Measurements from ENCODE around the gene SH2B2.
"Not testable (repeated sequence)": the region's sequence is repeated elsewhere in the genome, so short reads cannot be mapped to it uniquely, and the experiment has no call there.

The SH2B2 gene

DNA sequence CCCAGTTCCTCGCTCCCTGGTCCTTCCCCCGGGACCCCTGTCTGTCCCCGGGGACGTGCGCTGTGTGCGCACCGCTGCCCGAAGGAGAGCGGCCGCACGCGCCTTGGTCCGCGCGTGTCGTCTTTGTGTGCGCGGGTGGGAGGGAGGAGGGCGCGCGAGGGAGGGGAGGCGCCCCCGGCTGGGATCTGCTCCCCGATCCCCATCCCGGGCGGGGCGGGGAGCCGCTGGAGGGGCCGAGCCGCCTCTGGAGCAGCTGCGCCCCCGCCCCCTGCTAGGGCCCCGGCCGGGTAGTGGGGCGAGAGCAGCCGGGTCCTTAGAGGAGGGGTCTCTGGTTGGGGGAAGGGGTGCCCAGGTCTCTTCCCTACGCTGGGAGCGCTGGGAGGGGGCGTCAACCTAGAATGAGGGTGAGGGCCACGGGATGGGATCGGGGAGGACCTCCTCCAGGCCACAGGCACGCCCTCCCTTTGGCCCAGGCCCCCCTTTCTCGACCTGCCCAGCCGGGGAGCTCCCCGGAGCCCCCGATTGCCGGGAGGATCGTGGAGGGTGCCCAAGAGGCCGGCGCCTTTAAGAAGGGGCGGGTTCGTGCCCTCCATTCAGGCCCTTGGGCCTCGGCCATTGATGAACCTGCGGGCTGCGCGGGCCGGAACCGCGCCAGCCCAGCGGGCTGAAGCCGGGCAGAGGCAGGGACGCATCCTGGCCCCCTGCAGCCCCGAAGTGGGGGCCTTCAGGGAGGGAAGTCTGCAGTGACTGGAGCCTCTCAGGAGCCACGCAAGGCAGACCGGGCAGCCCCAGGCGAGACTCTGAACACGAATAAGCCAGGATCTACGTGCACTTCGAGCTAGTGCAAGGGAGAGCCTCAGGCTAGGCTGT lies 678 bp downstream of the SH2B2 start:
- no peak for DNase-seq

DNA sequence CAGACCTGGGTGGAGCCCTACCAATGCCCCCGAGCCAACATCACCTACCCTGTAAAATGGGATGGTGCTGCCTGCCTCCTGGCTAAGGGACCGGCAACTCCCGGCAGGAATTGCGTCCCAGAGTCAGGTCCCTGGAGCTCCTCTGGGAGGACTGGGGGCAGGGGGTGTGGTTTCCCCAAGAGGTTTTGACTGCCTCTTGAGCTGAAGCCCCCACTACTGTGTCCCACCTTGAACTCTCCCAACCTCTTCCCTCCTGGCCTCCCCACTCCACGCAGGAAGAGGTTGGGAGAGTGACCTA lies 1.3 kb downstream of the SH2B2 start:
- no peak for DNase-seq

DNA sequence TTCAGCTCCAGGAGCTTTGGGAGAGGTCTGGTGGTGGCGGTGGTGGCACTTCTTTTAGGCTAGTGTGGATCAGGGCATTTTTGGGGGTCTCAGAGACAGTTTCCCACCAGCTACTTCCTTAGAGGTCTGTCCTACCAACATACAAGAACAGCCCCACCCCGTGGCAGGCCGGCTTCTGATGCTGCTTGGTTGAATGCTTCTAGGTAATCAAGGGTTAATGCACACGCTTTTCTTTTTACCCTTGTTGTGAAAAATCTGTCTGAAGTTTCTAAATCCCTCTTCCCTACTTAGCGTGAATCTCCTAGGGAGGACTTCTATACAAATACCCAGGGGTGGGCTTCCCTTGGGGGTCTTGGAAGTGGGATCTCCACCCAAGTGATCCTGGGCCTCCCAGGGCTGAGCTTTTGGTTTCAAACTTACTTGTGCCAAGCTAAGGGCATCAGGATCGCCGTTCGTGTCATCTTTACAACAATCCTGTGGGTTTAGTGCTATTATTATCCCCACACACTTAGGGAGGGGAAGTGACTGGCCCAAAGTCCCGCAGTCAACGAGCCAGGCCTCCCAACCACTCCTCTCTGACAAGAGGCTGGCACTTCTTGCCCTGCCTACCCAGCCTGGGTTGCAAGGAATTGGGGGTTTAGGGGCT lies 1.7 kb downstream of the SH2B2 start:
- DNase-seq = no peak

DNA sequence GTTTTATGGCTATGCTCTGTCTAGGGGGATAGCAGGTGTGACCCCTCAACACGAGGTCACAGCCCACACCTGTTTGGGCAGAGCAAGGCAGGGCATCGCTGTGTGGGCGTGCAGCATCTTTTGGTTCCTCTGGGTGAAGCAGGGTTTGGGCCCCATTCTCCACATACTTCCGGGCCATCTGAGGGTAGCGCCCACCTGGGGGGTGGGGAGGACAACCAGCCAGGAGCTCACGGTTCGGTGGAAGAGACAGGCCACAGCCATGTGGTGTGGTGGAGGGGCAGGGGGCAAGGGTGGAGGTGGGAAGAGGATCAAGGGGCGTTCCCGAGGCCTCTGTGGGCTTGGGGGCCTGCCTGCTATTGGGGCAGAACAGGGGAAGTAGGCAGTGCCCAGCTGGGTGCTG lies 2.4 kb downstream of the SH2B2 start:
- DNase-seq = no peak

DNA sequence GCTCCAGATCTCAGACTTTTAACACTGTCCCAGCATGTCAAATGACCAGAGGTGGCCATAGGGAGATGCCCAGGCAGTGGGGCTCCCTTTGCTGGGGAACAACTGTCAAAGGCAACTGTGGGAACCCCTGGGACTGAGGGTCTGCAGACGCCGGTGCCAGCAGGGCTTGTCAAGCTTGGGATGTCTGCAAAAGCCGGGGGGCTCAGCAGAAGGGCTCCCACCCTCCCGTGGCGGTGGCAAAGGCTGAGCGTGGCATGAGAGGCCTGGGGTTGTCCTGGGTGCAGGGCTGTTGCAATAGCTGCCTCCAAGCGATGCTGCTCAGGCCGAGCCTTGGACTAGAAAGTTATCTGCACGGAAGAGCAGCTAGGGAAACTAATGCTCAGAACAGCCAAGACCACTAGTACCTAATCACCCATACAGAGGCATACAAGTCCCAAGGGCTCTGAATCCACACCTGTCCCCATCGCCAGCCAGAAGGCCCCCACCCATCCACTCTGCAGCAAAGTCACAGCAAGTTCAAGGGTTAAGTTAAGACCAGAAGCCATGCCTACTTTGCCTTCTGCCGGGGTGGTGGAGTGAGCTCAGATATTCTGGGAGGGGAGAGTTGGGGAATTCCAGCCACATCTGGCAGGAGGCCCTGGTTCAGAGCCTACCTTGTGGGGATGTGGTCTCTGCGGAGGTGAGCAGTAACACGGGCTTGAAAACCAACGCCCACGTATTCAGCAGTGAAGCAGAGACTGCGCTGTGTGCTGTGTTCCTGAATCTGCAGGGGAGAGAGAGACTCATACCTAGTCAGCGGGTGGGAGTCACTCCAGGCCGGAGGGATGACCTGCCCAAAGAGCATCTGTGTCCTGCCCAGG lies 4.6 kb downstream of the SH2B2 start:
- no peak for DNase-seq

DNA sequence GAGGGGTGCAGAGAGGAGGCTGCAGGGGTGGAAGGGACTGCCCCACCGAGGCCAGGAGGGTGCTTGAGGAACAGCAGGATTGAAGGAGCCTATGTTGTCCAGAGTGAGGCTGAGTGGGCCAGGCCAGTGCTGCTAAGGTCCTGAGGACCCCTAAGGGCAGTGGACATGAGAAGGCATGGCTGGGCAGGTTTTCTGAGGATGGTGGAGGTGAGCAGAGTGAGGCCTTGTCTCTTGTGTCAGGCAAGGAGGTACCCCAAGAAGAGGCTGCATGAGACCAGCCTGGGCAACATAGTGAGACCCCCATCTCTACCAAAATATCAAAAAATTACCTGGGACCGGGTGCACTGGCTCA lies 5.2 kb downstream of the SH2B2 start:
- DNase-seq = no peak

DNA sequence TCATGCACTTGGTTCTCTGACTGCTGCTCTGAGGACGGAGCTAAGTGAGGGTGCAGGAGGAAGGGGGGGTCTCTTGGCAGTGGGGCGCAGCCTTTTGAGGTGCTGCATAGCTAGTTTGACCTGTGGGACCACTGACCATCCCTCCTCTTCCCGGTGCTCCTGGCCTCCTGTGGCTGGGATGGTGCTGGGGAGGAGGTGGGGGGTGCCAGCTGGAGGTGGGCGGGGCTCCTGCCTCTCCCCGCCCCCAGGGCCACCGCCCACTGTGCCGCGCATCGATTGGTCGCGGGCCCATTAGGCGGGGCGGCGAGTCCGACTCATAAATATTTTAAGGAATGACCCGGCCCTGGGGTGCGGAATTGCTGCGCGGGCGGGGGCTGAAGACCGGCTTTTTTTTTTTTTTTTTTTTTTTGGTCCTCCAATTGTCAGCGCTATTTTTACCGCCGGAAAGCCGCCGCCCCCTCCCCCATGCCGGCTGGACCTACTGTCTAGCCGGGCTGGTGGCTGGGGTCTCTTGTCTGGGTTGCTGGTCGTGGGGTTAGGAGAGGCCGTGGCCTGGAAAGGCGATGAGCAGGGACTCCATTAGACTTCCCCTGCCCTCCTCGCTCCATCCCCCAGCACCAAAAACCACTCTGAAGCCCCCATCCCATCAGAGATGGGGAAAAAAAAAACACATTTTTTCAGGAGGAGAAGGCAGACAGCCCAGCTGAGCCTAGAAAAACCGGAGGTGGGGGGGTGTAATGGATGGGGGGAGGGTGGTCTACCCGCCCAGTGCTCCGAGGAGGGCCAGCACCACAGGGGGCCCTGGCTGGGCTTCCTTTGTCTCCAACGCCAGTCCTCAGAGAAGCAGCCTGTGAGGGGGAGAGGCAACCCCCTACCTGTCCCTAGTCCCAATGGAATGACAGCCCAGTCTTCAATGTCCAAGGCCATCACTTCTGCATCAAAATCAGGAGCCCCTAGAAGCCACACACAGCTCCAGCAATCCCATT lies 6.4 kb downstream of the SH2B2 start:
- no peak for DNase-seq

DNA sequence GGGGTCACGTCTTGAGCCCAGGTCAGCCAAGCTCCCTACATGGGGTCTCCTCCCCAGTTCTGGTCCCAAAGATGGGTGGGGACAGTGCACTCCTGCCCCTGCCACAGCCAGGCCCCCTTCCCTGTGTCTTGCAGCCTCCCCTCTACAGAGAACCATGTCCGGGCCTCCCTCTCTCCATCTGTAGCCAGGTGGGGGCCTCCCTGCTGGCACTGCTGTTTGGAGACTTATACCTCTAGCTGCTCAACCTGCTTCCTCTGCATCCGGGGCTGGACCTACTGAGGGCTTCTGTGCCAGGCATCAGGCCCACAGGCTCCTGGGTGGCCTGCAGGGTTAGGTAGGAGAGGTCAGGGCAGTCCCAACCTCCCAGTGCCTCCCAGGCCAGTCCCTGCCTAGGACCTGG lies 7.9 kb downstream of the SH2B2 start:
- DNase-seq = no peak

DNA sequence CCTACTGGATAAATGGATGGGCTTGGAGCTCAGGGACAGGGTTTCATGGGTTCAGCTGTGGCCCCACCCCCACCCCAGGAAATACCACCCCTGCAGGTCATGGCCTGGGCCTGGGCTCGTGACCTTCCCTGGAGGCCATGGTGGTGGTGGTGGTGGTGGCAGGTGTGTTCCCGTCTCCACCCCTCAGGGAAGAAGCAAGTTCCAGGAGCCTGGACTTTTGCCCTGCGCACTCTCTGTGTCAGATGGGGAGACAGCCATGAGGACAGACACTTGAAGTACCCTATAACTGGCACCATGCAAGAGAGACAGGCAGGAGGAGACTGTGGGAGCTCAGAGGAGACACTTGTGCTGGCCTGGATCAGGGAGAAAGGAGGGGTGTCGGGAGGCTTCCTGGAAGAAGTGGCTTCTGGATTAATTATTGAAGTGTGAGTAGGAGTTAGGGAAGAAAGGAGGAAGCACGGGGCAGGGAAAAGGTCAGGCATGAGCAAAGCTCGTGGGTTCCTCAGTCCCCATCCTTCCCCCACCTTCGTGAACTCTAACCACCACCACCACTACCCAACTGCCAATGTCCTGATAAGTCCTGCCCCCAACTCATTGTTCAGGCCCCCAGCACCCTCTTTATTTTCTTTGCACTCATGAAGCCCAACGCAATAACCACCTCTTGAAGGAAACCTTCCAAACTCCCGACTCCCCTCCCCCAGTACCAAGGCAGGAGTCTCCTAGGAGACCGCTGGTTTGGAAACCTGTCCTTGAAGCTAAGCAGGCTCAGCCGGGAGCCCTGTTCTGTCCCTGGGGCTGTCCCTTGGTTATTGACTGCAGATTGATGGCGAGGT lies 8.9 kb downstream of the SH2B2 start:
- DNase-seq = no peak

DNA sequence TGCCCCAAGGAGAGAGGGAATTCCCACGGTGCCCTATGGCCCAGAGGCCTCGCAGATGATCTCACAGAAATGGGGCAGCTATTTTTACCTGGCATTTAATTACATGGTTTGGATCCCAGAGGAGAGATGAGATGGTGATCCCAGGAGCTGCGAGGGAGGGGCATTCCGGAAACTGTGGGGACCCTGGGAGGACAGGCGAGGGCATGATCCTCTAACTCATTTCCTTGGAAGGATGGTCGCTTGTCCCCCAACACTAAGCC lies 9.4 kb downstream of the SH2B2 start:
- DNase-seq = no peak

DNA sequence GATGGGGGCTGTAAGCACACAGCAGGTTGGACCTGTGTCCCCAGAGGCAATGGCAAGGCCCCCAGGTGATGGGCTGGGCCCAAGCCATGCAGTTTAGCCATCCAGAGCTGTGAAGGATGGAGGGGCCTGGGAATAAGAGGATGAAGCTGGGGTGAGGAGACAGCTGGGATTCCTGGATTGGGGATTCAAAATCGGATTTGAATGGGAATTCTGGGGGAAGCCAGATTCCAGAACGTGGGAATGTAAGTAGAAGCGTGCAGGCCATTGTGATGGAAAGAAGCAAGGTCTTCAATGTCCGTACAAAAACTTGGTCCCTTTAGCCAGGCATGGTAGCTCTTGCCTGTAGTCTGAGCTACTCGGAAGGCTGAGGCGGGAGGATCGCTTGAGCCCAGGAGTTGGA lies 9.8 kb downstream of the SH2B2 start:
- DNase-seq = no peak

DNA sequence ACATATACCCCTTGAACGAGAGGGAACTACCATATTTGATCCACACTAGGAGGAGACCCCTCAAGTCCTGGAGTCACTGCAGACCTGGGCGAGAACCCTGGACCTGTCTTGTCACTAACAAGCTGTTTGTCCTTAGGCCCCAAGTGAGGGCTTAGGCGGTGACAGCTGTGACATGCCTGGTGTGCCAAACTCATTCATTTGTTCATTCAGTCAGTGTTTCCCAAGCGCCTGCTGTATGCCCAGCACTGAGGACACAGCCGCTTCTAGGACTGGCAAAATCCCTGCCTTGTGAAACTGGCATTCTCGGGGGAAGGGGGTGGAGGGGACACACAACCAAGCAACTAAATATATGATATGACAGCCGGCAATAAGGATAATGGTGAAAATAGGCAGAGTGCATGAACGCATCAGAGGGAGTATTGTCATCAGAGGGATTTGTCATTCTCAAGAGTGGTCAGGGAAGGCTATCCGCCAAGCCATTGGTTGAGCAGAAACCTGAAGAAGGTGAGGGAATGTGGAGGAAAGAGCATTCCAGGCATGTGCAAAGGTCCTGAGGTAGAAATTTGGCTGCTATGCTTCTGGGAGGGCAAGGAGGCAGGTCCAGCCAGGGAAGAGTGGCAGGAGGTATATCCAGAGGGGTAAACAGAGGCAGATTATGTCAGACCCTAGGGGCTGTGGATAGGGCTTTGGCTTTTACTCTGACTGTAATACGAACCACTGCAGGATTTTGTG lies 11.0 kb downstream of the SH2B2 start:
- DNase-seq = no peak

DNA sequence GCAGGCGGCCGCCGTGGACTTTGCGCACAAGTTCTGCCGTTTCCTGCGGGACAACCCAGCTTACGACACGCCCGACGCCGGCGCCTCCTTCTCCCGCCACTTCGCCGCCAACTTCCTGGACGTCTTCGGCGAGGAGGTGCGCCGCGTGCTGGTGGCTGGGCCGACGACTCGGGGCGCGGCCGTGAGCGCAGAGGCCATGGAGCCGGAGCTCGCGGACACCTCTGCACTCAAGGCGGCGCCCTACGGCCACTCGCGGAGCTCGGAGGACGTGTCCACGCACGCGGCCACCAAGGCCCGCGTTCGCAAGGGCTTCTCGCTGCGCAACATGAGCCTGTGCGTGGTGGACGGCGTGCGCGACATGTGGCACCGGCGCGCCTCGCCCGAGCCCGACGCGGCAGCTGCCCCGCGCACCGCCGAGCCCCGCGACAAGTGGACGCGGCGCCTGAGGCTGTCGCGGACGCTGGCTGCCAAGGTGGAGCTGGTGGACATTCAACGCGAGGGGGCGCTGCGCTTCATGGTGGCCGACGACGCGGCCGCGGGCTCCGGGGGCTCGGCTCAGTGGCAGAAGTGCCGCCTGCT lies 14.1 kb downstream of the SH2B2 start:
- no peak for DNase-seq

DNA sequence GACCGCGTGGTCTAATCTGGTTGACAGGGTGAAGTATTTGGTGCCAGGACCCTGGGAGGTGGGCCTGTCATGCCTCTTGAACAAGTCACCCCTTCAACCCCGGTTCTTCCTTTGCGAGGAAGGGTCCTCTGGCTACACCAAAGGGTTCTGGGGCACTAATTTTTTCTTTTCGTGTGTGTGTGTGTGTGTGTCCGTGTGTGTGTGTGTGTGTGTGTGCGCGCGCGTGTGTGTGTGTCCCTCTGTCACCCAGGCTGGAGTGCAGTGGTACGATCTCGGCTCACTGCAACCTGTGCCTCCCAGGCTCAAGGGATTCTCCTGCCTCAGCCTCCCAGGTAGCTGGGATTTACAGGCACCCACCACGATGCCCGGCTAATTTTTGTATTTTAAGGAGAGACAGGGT lies 14.7 kb downstream of the SH2B2 start:
- DNase-seq = not testable (repeated sequence)

DNA sequence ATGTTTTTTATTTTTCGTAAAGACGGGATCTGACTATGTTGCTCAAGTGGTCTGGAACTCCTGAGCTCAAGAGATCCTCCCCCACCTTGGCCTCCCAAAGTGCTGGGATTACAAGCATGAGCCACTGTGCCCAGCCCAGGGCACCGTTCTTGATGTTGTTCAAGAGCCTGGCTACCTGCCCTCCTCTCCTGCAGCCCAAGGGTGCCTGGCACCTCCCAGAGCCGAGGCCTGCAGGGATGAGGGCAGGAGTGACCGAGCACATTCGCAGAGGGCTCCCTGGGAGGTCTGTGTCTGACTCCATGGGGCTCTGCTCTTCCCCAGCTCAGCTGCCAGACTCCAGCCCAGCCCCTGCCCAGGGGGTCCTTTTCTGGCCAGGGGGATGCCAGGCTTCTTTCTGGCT lies 15.4 kb downstream of the SH2B2 start:
- no peak for DNase-seq

DNA sequence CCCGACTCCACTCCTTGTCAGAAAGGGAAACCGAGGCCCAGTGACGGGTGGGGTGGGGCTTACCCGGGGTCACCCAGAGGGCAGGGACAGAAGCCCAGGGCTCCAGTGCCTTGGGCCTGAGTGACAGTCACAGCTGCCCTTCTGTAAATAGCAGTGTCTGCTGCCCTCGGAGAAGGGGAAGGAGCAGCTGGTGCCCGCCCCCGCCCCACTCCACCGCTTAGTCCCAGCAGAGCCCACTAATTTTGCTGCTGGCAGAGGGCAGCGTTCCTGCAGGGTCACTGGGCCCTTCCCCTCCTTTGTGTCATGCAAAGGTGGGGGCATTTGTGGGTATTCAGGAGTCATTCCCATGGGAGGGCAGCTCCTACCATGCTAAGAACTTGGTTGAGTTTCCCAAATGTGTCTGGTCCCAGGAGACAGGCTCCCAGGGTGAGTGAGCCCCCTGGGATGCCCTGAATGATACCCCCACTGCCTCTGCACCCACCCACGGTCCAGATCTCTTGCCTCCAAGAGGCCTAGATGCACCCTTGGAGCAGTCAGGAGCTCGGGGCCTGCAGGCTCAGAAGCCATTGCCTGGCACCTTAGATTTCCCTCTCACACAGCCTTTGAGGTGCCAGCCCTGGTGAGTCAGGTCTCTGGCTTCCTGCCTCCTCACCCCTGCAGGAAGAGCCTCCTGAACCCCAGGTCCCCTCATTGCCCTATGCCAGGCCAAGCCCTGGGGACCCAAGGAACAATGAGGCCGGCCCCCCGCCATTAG lies 17.2 kb downstream of the SH2B2 start:
- no peak for DNase-seq

DNA sequence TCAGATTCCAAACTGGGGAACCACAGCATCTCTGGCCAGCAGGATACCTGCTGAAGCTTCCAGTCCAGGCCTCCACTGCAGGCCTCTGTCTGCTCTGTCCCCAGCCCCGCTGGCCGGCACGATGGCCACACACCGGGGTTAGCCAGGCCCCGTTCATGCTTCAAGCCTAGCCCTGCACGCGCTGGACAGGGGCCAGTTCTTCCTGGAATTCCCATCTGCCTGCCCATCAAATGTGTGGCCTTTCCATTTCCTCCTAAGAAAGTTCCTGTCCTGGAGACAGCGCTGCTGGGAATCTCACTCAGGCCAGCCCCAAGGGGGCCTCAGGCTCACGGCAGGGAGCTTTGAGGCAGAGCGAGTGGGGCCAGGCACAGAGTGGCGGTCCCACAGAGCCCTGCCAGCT lies 18.0 kb downstream of the SH2B2 start:
- no peak for DNase-seq

DNA sequence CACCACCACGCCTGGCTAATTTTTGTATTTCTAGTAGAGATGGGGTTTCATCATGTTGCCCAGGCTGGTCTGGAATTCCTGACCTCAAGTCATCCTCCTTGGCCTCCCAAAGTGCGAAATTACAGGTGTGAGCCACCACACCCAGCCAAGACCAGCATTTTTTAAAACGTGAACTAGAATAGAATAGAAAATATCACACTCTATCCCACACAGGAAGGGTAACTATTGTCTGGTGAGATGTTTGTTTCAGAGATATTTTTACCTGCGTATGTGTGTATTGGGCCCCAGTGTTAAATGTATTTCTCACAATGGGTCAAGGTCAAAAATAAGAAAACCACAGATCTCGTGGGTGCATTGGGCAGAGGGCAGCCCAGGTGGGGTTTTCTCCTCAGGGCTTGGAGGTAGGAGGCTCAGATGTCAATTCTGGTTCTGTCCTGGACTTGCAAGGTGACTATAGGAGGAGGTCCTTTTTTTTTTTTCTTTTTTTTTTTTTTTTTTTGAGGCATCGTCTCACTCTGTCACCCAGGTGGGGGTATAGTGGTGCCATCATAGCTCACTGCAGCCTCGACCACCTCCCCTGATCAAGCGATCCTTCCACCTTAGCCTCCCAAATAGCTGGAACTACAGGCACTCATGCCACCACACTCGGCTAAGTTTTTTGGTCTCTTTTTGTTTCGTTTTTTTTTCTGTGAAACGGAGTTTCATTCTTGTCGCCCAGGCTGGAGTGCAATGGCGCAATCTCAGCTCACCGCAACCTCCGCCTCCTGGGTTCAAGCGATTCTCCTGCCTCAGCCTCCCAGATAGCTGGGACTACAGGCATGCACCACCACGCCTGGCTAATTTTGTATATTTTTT lies 19.0 kb downstream of the SH2B2 start:
- no peak for DNase-seq

Measured in CD4-positive, alpha-beta T cell treated with Interleukin-4 for 4 hours (primary cell).